ENCODE results near the gene SEC31B. TPM values are rescaled to one million over a fixed set of nuclear protein-coding genes. Genes with fewer than 3 reads are reported as not detected.

Gene SEC31B
- total and polyA plus RNA-seq, 9 of the 15 experiments (the other 6 are each of a cell fraction or from before 2014, with no cell fraction given): 0.91 to 7.0 (median 2.4) TPM

DNA sequence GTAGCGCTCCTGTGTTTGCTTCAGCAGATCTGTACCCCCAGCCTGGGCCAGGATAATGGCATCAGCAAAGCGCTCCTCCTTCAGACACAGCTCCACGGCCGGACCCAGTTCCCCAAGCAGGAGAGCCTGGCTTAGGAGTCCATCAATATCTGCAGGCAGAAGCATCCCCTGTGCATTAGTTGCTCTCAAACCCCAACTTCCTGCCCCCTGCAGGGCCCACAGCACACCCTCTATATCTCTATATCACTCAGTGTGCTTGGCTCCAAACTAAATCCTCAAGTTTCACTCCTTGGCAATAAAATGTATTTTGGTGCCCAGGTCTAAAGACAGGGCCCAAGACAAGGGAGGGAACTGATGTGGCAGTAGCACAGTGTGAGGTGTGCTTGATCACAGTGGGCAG, 21.6 kb downstream of the SEC31B start:
- Histone ChIP-seq H3K9ac (ENCODE audit: insufficient read depth in 1 of 2, low read depth in 2 of 2, low read length in 2 of 2) (no peak overlapping the region), H3K9me1 (ENCODE audit: control insufficient read depth, insufficient read depth, low read length) (no peaks in the 10 kb centered on the region), H2AFZ (ENCODE audit: low read depth, low read length) (no peak overlapping the region), H3K27ac (ENCODE audit: extremely low read depth, low read depth, low read length) (no peak overlapping the region), H3K27me3 (ENCODE audit: control insufficient read depth in 2 of 2, insufficient read depth in 2 of 2, low read length in 2 of 2) (no peaks in the 10 kb centered on the region), H3K4me1 (replicated peaks in 1 of 2; ENCODE audit: control insufficient read depth in 2 of 2, insufficient read depth in 2 of 2, low read length in 2 of 2) (no peaks in the 10 kb centered on the region), H3K9me3 (replicated peaks; ENCODE audit: control insufficient read depth, insufficient read depth, low read depth, low read length) (no peaks in the 10 kb centered on the region), H3K4me2 (ENCODE audit: insufficient read depth, low read length) (no peak overlapping the region), H3K36me3 (ENCODE audit: control insufficient read depth, insufficient read depth, low read length) (peaks cover 4% of the 10 kb centered on the region; the same call in 1 of the 3 replicates), H3K4me3 (no peak overlapping the region), H4K20me1 (replicated peaks; ENCODE audit: control insufficient read depth, insufficient read depth, low read length) (no peaks in the 10 kb centered on the region), H3K79me2 (ENCODE audit: control insufficient read depth, insufficient read depth, low read length) (no peaks in the 10 kb centered on the region)
- FAIRE-seq (no peak), DNase-seq (ENCODE audit: extremely low read depth in 1 of 4, low spot score in 3 of 4) (no peak), ATAC-seq (no peak)
- ChIA-PET CTCF (ENCODE audit: low intra/inter-chr PET ratio) (no interaction called here), POLR2A (no interaction called here)
- intact Hi-C loops (cut with micrococcal nuclease) (no loop called here), in situ Hi-C loops (cut with MboI) (no loop called here)
- WGBS (ENCODE audit: insufficient coverage, low coverage, missing lambda C conversion rate): 39% methylated on average over 4 of the region's 4 CpGs
- TF ChIP-seq MYC (IDR thresholded peaks at IDR 0.05; ENCODE audit: low read depth, low read length): no peak
- no peak for TF ChIP-seq MYC (CRISPR knock-in tag; IDR thresholded peaks at IDR 0.05; ENCODE audit: borderline replicate concordance, low read depth)
- TF ChIP-seq PYGO2 (tag; IDR thresholded peaks at IDR 0.05): no peak
- no peak for TF ChIP-seq KLF1 (tag; IDR thresholded peaks at IDR 0.05)
- TF ChIP-seq MTA3 (IDR thresholded peaks at IDR 0.05; ENCODE audit: borderline replicate concordance): no peak
- TF ChIP-seq DPF2 (IDR thresholded peaks at IDR 0.05): no peak
- TF ChIP-seq NFE2L1 (tag; IDR thresholded peaks at IDR 0.05; ENCODE audit: borderline replicate concordance, low read depth): no peak
- TF ChIP-seq ZNF232 (CRISPR knock-in tag; IDR thresholded peaks at IDR 0.05): no peak
- no peak for TF ChIP-seq NR4A1 (CRISPR knock-in tag; IDR thresholded peaks at IDR 0.05)
- TF ChIP-seq NR4A1 (tag; IDR thresholded peaks at IDR 0.05): no peak
- TF ChIP-seq, protein P1, sequence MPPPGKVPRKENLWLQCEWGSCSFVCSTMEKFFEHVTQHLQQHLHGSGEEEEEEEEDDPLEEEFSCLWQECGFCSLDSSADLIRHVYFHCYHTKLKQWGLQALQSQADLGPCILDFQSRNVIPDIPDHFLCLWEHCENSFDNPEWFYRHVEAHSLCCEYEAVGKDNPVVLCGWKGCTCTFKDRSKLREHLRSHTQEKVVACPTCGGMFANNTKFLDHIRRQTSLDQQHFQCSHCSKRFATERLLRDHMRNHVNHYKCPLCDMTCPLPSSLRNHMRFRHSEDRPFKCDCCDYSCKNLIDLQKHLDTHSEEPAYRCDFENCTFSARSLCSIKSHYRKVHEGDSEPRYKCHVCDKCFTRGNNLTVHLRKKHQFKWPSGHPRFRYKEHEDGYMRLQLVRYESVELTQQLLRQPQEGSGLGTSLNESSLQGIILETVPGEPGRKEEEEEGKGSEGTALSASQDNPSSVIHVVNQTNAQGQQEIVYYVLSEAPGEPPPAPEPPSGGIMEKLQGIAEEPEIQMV (tag; conservative IDR thresholded peaks at IDR 0.05; ENCODE audit: low read depth): no peak
- TF ChIP-seq HSF4 (CRISPR knock-in tag; IDR thresholded peaks at IDR 0.05; ENCODE audit: borderline replicate concordance): no peak
- no peak for TF ChIP-seq HOMEZ (CRISPR knock-in tag; IDR thresholded peaks at IDR 0.05)
- TF ChIP-seq STAG1 (CRISPR knock-in tag; IDR thresholded peaks at IDR 0.05; ENCODE audit: borderline replicate concordance): no peak
- no peak for TF ChIP-seq ZNF551 (CRISPR knock-in tag; IDR thresholded peaks at IDR 0.05)
- no peak for TF ChIP-seq RB1 (IDR thresholded peaks at IDR 0.05; ENCODE audit: low read depth)
- TF ChIP-seq PHF20 (IDR thresholded peaks at IDR 0.05; ENCODE audit: partially characterized antibody): no peak
- BruUV-seq (replicated peaks): no TSS peak
